Ramos (cell line): ENCODE results near the gene IFNAR1.

ENCODE experiments used
- in situ Hi-C: fragments of 300-500 bp; cut with MboI; formaldehyde crosslinking; loops from one replicate; pipeline ENCODE4 v1.14.3; 2022; ENCODE audit warnings: low sequenced_read_pairs; ENCODE audit not compliant: unreplicated experiment

The IFNAR1 gene

DNA sequence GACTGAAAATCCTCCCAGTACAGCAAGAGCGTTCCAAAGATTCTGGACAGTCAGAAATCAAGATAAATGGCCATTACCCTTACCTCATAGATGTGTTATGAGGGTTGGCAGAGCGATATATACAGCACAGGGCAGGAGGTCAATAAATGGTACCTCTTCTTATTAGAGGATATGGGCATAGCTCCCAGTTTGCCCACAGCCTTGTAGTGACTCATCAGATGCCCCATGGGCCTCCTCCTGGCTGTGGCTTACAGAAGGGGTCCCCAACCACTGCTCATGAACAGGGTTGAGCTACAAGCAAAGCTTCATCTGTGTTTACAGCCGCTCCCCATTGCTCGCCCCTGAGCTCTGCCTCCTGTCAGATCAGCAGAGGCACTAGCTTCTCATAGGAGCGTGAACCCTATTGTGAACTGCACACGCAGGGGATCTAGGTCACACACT, 71.1 kb downstream of the IFNAR1 start:
- in situ Hi-C loops, result no loop called here

GRCh38 chr21:33396436-33396835, 71.7 kb downstream of the IFNAR1 start:
- in situ Hi-C loops, result no loop called here

DNA sequence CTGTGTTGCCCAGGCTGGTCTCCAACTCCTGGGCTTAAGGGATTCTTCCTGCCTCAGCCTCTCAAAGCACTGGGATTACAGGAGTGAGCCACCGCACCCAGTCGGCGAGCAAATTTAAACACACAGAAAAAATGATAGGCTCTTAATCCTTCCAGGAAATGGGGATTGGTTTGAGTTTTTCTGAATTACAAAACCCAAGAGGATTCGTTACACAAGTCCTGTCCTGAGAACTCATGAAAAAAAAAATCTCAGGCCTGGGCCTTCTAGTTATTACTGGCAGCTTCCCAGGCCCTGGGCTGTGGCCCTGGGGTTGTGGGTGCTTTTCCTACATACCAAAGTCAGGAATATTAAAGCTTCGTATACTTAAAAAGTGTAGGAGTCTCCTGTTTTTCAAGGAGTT, 72.2 kb downstream of the IFNAR1 start:
- in situ Hi-C loops, result no loop called here

- in situ Hi-C loops, result no loop called here
These were observed 72.9 kb downstream of the IFNAR1 start for GRCh38 chr21:33397717-33398116.

GRCh38 chr21:33398361-33398760, 73.6 kb downstream of the IFNAR1 start:
- in situ Hi-C loops, result no loop called here

- in situ Hi-C loops, result no loop called here
These were observed 76.8 kb downstream of the IFNAR1 start for GRCh38 chr21:33401630-33401992.

DNA sequence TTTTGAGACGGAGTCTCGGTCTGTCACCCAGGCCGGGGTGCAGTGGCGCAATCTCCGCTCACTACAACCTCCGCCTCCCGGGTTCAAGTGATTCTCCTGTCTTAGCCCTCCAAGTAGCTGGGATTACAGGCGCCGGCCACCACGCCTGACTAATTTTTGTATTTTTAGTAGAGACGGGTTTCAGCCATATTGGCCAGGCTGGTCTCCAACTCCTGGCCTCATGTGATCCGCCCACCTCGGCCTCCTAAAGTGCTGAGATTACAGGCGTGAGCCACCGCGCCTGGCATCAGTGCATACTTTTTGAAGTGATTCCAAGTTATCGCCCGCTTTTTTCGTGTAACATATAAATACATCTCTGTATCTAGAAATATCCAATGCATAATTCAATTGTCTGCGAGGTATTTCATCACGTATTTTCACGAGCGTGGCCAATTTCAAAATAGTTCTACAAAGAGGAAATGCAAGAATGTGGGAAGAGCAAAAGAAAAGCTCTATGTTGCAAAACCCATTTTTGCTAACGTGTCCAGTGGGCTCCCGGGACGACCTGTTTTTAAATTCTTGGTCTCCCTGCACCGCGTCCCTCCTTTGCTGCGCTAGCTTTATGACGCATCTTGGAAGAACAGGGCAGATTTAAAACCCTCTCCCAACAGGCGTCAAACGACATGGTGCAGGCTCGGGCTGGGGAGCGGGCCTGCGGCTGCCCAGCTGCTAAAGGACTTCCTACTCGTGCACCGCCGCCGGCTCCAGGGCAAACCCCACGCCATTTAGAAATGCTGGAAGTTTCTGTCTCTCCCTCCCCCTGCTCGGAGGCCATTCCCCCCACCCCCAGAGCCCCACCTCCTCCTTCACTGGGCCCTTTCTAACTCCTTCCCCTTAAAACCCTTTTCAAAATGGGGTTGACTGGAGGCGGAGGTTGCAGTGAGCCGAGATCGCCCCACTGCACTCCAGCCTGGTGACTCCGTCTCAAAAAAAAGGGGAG, 77.5 kb downstream of the IFNAR1 start:
- in situ Hi-C loops, result no loop called here

GRCh38 chr21:33403128-33403785, 78.5 kb downstream of the IFNAR1 start, which contains the start of gene IFNGR2:
Gene IFNGR2, plus strand, starts transcription at chr21:33403413. Its CDS starts 131 bp downstream, at chr21:33403544.
- in situ Hi-C loops, result no loop called here

- in situ Hi-C loops, result no loop called here
These were observed 79.2 kb downstream of the IFNAR1 start for GRCh38 chr21:33403786-33404585.

- in situ Hi-C loops, result no loop called here
These were observed 81.7 kb downstream of the IFNAR1 start for GRCh38 chr21:33406493-33406892.
